Activated CD4-positive, CD25-positive, alpha-beta regulatory T cell treated with anti-CD3 and anti-CD28 coated beads, Interleukin-2, amount 50 U/mL, for 24 hours (primary cell): Measurements from ENCODE around the gene PCED1B.
A peak's percentile ranks its signal among the peaks of the same experiment; 100 is the strongest.
"Not testable (repeated sequence)": the region's sequence is repeated elsewhere in the genome, so short reads cannot be mapped to it uniquely, and the experiment has no call there.

Source experiments
- ATAC-seq, 2 donors: fragments of 150-1000 bp; cut with Tn5 transposase; one replicate each; pipeline ENCODE4 v1.10.0; 2021; ENCODE audit warnings: mild to moderate bottlenecking in 1 of 2, moderate library complexity in 1 of 2

PCED1B gene

DNA sequence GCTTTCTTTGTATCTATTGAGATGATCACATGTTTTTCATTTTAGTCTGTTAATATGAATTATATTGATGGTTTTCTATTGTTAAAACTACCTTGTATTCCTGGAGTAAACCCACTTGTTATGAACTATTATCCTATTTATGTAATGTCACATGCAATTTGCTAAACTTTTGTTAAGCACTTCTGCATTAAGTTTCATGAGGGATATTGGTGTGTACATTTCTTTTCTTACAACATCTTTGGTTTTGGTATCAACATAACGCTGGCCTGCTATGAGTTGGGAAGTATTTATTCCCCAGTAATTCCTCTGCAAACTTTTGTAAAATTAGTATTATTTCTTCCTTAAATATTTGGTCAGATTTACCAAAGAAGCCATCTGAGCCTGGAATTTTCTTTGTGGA is 46.8 kb downstream of the PCED1B start:
- no peak for ATAC-seq

DNA sequence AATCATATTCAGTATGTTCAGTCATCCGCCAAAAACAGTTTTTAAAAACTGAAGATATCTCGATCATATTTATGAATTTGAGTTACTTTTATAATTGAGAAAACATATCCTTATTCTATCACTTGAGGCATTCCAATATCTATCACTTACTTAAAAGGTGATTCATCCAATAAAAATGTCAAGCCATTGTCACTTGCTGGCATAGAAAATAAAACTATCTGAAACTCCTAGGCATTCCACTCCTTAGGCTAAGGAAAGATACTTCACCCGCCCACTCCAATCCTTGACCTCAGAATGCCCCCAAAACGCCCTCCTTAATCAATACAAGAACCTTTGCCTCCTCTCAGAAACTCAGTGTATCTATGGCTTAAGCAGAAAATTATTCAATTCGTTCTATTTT is 51.6 kb downstream of the PCED1B start:
- no peak for ATAC-seq

DNA sequence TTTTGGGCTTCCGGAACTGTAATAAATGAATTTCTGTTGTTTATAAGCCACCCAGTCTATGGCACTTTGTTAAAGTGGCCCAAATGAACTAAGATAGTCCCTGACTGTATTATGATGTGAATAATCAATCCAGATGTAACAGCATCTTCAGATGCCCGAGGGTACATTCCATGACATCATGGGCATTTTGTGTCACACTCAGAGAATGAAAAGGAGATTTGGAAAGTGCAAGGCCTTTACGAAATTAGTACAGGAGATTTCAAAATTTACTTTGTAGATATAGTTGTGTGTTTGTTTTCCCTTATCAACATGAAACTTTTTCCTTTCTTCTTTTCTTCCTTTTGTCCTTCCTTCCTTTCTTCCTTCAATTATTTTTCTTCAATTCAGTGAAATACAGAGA is 54.6 kb downstream of the PCED1B start:
- no peak for ATAC-seq

DNA sequence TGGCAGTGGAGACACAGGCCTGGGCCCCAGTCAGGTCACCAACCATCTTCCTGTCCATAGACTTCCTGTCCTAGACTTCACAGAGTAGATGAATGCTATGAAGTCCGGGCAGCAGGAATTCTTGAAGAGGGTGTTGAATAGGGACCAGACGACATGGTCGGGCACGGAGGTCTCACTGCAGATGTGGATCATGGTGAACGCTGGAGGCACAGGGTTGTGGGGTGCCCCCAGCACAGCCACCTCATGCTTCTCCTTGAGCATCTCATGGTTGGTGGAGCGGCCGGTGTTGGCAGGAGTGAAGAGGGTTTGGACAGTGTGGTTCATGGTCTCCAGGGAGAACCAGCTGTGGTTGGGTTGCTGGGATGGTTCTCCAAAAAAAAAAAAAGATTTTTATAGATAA is 56.2 kb downstream of the PCED1B start:
- ATAC-seq, result no peak

DNA sequence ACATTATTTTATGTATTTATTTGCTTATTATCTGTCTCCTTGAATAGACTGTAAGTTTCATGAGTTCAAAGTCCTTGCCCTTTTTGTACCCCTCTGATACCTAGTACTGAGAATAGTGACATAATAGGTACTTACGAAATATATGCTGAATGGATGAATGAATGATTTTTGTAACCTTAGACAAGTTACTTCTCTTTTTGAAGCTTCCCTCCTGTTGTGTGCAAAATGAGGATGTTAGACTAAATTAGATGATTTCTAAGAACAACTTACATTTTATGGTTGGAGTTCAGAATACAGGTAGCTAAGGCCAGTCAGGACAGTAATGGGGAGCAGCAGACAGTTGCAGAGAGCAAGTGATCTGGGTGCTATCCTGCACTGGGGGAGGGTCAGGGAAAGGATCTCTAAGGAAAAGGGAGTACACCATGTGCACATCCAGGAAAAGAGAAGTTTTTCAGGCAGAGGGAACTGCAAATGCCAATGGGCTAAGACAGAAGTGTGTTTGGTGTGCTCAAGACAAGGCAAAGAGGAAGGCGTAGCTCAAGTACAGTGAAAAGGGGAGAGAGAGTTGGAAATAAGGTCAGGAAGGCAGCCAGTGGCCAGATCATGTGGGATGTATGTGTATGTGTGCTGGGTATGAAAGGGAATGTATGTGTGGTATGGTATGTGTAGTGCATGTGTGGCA is 59.7 kb downstream of the PCED1B start:
- no peak for ATAC-seq

DNA sequence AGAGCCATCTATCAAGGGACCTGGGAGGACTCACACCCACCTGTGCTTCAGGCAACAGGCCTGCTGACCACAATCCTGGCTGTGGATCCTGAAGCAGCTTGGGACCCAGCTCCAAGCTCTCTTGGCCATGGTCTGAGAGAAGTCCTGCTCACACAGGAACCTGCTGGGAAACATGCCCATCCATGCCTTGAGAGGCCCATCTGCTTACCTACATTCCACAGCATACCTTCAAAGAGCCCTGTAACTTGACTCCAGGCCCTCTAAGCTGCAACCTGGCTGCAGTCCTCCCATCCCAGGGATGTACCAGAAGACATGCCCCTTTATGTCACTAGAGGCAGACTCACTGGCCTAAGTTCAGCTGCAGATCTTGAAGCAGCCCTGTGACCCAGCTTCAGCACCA is 62.0 kb downstream of the PCED1B start:
- no peak for ATAC-seq

DNA sequence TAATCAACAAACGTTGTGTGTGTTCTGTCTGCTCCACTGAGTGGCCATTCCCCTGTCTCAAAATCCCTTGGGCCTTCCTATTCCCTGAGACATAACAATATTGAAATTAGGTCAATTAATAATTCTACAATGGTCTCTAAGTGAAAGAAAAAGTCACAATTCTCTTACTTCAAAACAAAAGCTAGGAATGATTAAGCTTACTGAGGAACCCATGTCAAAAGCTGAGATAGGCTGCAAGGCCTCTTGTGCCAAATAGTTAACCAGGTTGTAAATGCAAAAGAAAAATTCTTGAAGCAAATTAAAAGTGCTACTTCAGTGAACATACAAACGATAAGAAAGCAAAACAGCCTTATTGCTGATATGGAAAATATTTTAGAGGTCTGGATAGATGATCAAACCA is 65.3 kb downstream of the PCED1B start:
- peak; percentile 55 to 59 for ATAC-seq

DNA sequence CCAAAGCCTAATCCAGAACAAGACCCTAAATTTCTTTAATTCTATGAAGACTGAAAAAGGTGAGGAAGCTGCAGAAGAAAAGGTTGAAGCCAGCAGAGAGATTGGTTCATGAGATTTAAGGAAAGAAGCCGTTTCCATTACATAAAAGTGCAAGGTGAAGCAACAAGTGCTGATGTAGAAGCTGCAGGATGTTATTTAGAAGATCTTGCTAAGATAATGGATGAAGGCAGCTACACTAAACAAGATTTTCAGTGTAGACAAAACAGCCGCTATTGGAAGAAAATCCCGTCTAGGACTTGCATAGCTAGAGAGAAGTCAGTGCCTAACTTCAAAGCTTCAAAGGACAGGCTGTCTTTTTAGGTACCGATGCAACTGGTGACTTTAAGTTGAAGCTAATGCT is 65.8 kb downstream of the PCED1B start:
- ATAC-seq, result no peak

DNA sequence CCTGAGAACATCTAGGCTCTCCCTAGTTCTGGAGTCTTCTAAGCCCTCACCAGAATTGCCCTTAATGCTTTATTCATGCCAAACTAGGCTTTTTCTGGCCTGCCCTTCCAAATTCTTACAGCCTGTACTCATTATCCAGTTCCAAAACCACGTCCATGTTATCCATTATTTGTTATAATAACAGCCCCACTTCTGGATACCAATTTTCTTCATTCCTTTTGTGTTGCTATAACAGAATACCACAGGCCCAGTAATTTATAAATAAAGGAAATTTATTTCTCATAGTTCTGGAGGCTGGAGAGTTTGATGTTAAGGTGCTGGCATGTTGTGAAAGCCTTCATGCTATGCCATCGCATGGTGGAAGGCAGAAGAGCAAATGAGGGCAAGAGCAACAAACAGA is 68.3 kb downstream of the PCED1B start:
- ATAC-seq, result no peak

DNA sequence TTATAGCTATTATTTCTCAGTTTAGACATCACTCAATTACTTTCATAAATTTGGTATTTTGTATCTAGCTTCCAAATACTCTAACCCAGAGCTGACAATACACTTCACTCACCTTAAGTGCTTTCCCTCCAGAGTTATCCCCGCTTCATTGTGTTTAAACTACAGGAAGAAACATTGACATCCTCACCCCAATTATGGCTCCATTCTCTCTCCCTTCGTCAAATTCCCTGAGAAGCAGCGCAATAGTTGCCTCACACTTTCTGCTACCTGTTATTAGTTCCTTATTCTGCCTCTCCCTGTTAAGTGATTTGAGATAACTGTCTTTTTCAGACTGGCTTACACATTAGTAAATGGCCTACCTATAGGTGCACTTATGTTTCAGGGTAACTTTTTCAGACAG is 69.7 kb downstream of the PCED1B start:
- no peak for ATAC-seq

DNA sequence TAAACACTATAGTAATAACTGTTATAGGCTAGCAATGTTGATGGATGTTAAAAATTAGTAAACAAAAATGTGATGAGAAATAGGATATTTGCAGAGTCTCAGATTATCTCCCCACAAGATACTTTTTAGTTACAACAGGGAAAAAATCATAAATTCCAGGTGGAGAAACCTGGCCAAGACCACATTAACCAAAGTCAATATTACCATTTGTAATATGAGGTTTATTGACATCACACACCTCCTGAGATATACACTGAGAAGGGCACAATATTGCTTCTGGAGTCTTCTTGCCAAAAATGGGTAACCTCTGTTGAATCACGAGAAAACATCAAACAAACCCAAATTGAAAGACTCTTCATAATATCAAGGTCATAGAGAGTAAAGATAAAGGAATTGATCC is 72.7 kb downstream of the PCED1B start:
- no peak for ATAC-seq

DNA sequence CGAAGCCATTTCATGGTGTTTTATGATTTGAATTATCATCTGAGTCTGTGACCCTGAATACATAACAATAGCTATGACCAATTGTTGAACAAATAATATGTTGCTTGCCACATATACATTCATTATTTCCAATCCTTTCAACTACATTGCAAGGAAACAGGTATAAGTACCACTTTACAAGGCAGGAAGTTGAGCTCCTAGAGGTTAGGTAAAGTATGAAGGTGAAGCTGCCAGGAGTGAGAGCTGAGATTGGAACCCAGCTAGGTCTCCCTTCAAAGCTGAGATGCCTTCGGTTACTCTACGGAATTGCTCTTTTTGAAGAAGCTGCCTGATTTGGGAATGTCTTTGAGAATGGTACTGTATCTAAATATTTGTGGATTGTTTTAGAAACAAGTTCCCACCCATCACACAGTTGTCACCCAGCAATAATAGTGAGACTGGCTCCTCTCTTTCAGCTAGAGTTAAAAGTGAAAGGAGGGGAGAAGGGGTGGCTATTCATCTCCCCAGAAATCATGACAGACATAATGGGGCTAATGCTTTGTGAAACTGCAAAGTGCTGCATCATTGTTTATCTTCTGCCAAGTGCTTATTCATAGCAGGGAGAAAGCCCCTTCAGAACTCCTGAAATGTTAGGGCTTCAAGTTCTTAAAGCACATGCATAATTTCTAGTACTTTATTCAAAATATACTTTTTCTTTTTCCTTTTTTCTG is 76.2 kb downstream of the PCED1B start:
- peak; percentile 79 to 91 for ATAC-seq

DNA sequence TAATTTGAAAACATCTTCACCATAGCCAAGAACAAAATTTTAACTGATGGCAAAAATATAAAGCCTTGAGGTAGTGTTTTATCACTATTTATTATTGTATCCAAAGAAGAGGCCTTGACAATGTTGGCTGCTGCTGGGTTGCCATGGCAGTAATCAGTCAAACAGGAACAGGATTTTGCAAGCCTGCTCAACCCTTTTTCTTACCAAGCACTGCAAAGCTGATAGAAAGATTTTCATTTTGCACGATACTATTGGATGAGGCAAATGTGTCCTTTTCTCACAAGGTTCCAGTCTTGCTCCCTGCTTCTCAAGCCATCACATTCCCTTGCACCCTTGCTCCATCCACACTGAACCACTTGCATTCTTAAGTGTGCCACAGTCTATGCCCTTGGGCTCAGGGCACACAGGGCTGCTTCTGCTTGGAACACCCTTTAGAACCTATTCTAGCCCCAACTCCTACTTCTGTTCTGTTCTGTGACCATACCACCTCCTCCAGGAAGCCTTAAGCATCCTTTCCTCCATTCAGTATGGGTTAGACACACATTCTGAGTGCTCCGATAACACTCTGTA is 76.8 kb downstream of the PCED1B start:
- peak; percentile 13 to 40 for ATAC-seq

DNA sequence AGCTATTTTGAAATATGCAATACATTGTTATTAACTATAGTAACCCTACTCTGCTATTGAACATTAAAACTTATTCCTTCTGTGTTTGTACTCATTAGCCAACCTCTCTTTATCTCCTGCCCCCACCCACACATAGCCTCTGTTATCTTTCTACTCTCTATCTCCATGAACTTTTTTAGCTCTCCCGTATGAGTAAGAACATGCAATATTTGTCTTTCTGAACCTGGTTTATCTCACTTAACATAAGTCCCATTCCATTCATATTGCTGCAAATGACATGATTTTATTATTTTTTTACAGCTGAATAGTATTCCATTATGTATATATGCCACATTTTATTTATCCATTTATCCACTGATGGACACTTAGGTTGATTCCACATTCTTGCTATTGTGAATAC is 79.4 kb downstream of the PCED1B start:
- ATAC-seq, result no peak

DNA sequence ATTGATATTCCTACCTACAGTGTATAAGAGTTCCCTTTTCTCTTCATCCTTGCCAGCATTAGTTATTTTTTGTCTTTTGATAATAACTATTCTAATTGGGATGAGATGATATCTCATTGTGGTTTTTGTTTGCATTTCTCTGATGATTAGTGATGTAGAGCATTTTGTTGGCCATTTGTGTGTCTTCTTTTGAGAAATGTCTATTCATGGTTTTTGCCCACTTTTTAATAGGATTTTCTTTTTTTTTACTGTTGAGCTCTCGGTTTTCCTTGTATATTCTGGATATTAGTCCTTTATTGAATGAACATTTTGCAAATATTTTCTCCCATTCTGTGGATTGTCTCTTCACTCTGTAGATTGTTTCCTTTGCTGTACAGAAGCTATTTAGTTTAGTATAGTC is 79.9 kb downstream of the PCED1B start:
- no peak for ATAC-seq

DNA sequence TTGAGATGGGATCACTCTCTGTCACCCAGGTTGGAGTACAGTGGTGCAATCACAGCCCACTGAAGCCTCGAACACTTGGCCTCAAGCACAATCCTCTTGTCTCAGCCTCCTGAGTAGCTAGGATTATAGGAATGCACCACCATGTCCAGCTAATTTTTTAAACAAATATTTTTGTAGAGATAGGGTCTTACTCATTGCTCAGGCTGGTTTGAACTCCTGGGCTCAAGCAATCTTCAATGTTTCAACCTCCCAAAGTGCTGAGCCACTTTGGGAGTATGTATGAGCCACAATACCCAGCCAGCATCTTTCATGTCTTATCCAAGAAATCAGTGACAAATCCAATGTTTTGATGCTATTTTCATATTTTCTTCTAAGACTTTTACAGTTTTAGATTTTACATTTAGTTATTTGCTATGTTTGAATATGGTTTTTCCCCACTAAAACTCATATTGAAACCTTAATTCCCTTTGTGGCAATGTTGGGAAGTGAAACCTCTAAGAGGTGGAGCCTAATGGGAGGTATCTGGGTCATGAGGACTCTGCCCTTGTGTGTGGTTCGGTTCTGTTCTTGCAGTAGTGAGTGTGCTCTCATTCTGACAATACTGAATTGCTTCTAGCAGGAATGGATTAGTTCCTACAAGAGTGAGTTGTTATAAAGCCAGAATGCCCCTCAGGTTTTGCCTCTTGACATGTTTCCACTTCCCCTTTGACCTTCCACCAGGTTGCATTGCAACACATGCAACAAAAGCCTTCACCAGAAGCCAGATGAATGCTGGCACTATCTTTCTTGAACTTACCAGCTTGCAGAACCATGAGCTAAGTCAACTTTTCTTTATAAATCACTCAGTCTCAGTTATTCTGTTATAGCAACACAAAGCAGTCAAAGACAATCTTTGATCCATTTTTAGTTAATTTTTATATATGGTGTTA is 81.2 kb downstream of the PCED1B start:
- ATAC-seq, result no peak

DNA sequence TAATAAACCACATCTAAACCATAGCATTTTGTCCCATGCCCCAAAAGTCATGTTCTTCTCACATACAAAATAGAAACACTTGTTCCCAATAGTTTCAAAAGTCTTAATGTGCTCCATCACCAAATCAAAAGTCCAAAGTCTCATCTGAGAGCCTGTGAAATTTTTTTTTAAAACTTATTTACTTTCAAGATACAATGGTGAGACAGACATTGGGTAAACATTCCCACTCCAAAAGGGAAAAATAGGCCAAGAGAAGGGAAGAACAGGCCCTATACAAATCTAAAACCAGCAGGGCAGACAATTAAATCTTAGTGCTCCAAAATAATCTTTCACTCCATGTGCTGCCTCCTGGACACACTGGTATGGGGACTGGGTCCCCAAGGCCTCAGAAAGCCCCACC is 84.7 kb downstream of the PCED1B start:
- ATAC-seq, result no peak

DNA sequence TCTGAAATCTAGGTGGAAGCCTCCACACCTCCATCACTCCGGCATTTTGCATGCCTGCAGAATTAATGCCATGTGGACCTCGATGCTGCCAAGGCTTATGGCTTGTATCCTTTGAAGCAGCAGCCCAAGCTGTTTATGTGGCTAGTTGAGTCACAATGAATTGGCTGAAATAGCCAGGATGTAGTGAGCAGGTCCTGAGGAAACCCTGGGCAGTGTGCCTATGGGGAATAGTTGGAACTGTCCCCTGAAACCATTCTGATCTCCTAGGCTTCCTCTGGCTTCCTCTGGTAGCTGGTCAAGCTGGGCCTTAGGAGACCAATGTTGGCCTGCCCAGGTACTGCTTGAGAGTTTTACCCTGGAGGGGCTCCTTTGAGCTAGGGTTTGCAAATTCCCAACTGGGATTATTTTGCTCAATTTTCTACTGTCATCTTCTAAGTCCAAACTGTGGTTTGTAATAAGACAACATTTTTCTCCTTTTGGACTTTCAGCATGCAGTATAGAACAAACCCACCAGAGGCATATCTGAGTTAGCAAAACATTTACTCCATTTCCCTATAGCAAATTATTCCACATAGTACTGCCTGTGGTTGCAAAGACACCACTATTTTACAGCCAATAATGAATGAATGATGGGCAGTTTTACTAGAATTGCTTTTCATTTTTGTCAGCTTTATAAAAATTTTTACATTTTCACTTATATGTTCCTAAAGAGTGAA is 85.5 kb downstream of the PCED1B start:
- no peak for ATAC-seq

DNA sequence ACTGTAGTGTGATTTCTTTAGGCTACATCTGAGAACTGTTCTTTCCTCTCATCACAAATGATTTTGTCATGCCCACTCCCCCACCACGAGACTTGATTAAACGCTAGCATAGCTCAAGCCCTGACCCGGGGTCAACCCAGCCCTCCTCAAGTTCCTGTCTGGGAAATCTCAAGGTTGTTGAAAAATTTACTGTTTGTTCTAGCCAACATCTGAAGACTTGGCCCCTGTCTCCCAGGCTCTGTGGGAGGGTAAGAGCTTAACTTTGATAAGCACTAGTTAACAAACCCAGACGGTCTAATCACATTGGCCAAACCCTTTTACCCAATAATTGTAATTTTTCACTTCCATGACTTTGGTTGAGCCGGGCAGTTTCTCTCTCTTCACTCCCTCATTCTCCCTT is 86.5 kb downstream of the PCED1B start:
- ATAC-seq, result no peak

DNA sequence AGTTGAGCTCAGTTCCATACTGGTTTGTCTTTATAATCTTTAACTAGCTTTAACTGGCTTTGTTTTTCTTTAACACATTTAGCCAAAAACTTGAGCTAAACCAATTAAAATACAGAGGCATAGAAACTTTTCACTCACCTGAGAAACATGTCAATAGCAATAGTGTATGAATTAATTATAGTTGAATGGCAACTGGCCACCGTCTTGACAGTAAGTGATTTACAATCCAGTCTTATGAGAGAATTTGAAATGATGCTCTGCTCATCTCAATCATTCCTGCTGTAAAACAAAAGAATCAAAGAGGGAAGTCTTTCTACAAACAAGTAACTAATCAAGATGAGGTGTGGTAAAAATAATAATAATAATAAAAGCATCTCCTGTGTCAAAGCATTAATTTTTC is 86.9 kb downstream of the PCED1B start:
- ATAC-seq, result no peak

DNA sequence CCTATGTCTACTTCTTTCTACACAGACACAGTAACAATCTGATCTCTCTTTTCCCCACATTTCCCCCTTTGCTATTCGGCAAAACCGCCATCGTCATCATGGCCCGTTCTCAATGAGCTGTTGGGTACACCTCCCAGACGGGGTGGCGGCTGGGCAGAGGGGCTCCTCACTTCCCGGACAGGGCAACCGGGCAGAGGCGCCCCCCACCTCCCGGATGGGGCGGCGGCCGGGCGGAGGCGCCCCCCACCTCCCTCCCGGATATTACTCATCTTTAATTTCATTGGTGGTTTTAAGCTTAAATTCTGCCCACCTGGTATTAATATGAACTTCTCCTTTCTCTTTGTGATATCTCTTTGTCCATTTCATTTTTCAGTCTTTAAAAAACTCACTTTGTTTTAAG is 90.9 kb downstream of the PCED1B start:
- not testable (repeated sequence) for ATAC-seq

DNA sequence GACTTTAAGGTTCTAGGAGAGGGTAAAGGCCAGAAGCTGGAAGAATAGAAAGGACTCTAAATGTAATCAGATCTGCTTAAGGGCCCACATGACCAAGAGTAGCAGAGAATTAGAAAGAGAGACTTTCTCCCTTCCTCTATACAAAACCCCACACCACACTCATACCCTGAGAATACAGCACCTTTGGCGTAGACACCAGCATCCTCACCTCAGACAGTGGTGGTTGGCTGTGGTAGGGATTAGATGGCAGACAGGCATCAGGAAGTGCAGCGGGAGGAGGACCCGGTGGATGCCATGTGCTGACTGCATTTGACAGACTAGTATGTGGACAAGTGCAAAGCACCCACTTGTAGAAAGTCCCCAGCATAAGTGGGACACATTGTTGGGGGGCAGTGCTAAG is 98.6 kb downstream of the PCED1B start:
- no peak for ATAC-seq
